GM23338 (cell line): ENCODE data around the gene NUP205. TPM values are rescaled to one million over a fixed set of nuclear protein-coding genes. Genes with fewer than 3 reads are reported as not detected.

Experiments used
- ATAC-seq: fragments of 200-7000 bp; cut with Tn5 transposase; 3 replicates; pipeline ENCODE4 v1.9.1; 2020
- DNase-seq: peaks from one replicate; pipeline ENCODE4 v3.0.0-alpha.2; 2015; ENCODE audit warnings: low spot score
- H2AFZ ChIP-seq: fragments of 200-600 bp; sonication (generic); 2 replicates; pipeline ENCODE4 v1.8.0; 2016; ENCODE audit warnings: antibody characterized with exemption, mild to moderate bottlenecking, moderate library complexity
- H3F3A ChIP-seq: fragments of 200-600 bp; sonication (generic); replicated peaks from 2 replicates; pipeline ENCODE4 v1.8.0; 2017; ENCODE audit warnings: antibody characterized with exemption, mixed run types, low read depth
- H3K27ac ChIP-seq: fragments of 200-600 bp; sonication (generic); 2 replicates; pipeline ENCODE4 v1.6.1; 2016; ENCODE audit warnings: low read depth
- H3K27me3 ChIP-seq: fragments of 200-600 bp; sonication (generic); 2 replicates; pipeline ENCODE4 v1.8.0; 2016; ENCODE audit warnings: mild to moderate bottlenecking, mixed run types, moderate library complexity; ENCODE audit not compliant: insufficient read depth
- H3K36me3 ChIP-seq: fragments of 200-600 bp; sonication (generic); 2 replicates; pipeline ENCODE4 v1.8.0; 2016; ENCODE audit warnings: mild to moderate bottlenecking; ENCODE audit not compliant: insufficient read depth
- H3K4me1 ChIP-seq: fragments of 200-600 bp; sonication (generic); 2 replicates; pipeline ENCODE4 v1.8.0; 2016; ENCODE audit warnings: mild to moderate bottlenecking, moderate library complexity; ENCODE audit not compliant: insufficient read depth
- H3K4me2 ChIP-seq: fragments of 200-600 bp; sonication (generic); 2 replicates; pipeline ENCODE4 v1.7.1; 2017; ENCODE audit warnings: mixed run types
- H3K4me3 ChIP-seq: fragments of 200-600 bp; sonication (generic); 2 replicates; pipeline ENCODE4 v1.6.1; 2016; ENCODE audit warnings: mixed run types
- H3K79me2 ChIP-seq: fragments of 200-600 bp; sonication (generic); replicated peaks from 2 replicates; pipeline ENCODE4 v1.8.0; 2017; ENCODE audit warnings: mild to moderate bottlenecking; ENCODE audit not compliant: insufficient read depth
- H3K9me2 ChIP-seq: fragments of 200-600 bp; sonication (generic); 2 replicates; pipeline ENCODE4 v1.8.0; 2017; ENCODE audit not compliant: insufficient read depth
- H4K20me1 ChIP-seq: fragments of 200-600 bp; sonication (generic); replicated peaks from 2 replicates; pipeline ENCODE4 v1.8.0; 2017; ENCODE audit warnings: mild to moderate bottlenecking; ENCODE audit not compliant: insufficient read depth
- H3K27ac Mint-ChIP-seq: 2 replicates; pipeline ENCODE4 v1.8.0; 2020; ENCODE audit warnings: inconsistent platforms, mild to moderate bottlenecking, moderate library complexity, mixed read lengths
- H3K27me3 Mint-ChIP-seq: 3 replicates; pipeline ENCODE4 v1.8.0; 2022; ENCODE audit warnings: low read depth, mild to moderate bottlenecking, moderate library complexity, mixed read lengths, inconsistent platforms; ENCODE audit not compliant: insufficient read depth, poor library complexity
- H3K36me3 Mint-ChIP-seq: 3 replicates; pipeline ENCODE4 v1.8.0; 2021; ENCODE audit warnings: low read depth, mild to moderate bottlenecking, inconsistent platforms, moderate library complexity, mixed read lengths
- H3K4me1 Mint-ChIP-seq: 3 replicates; pipeline ENCODE4 v1.8.0; 2020; ENCODE audit warnings: mild to moderate bottlenecking, inconsistent platforms, mixed read lengths
- H3K4me3 Mint-ChIP-seq: 3 replicates; pipeline ENCODE4 v1.8.0; 2021; ENCODE audit warnings: moderate library complexity, mild to moderate bottlenecking, inconsistent platforms, mixed read lengths
- H3K9me3 Mint-ChIP-seq: 3 replicates; pipeline ENCODE4 v1.8.0; 2020; ENCODE audit warnings: moderate library complexity, mild to moderate bottlenecking, inconsistent platforms, mixed read lengths
- CREB1 ChIP-seq: fragments of 250-450 bp; sonication (Bioruptor Pico); IDR thresholded peaks from 2 replicates; pipeline ENCODE4 v1.5.0; 2020; ENCODE audit warnings: low read depth, mild to moderate bottlenecking, moderate library complexity
- ETS1 ChIP-seq: IDR thresholded peaks from 2 replicates; pipeline ENCODE4 v1.6.1; 2016; ENCODE audit warnings: antibody characterized with exemption
- EZH2 ChIP-seq: fragments of 200-600 bp; sonication (generic); IDR thresholded peaks from one replicate; pipeline ENCODE4 v1.8.0; 2017; ENCODE audit warnings: antibody characterized with exemption, mild to moderate bottlenecking, low read depth; ENCODE audit not compliant: unreplicated experiment
- EZH2phosphoT487 ChIP-seq: fragments of 200-600 bp; sonication (generic); IDR thresholded peaks from one replicate; pipeline ENCODE4 v1.8.1; 2018; ENCODE audit warnings: antibody characterized with exemption; ENCODE audit not compliant: unreplicated experiment
- NANOG ChIP-seq: IDR thresholded peaks from 2 replicates; pipeline ENCODE4 v1.6.1; 2016; ENCODE audit warnings: antibody characterized with exemption, borderline replicate concordance
- POLR2AphosphoS5 ChIP-seq: IDR thresholded peaks from 2 replicates; pipeline ENCODE4 v1.6.1; 2016; ENCODE audit warnings: antibody characterized with exemption, low read depth
- REST ChIP-seq: IDR thresholded peaks from one replicate; pipeline ENCODE4 v1.6.1; 2018; ENCODE audit warnings: antibody characterized with exemption; ENCODE audit not compliant: unreplicated experiment
- STAT1 ChIP-seq: IDR thresholded peaks from one replicate; pipeline ENCODE4 v1.6.1; 2016; ENCODE audit warnings: antibody characterized with exemption; ENCODE audit not compliant: unreplicated experiment
- ZNF114 ChIP-seq: fragments of 250-450 bp; sonication (Bioruptor Pico); IDR thresholded peaks from 2 replicates; pipeline ENCODE4 v1.5.0; 2020; ENCODE audit warnings: mild to moderate bottlenecking, moderate library complexity
- ZNF331 ChIP-seq: fragments of 250-450 bp; sonication (Bioruptor Pico); IDR thresholded peaks from 2 replicates; pipeline ENCODE4 v1.5.0; 2020; ENCODE audit warnings: low read depth, mild to moderate bottlenecking, moderate library complexity
- ZNF462 ChIP-seq: fragments of 250-450 bp; sonication (Bioruptor Pico); IDR thresholded peaks from 2 replicates; pipeline ENCODE4 v1.5.0; 2020; ENCODE audit warnings: mild to moderate bottlenecking, moderate library complexity
- polyA plus RNA-seq: library from polyadenylated mRNA; unstranded; fragments of >200 nt; fragmentation: Nextera tagmentation; extraction: Ambion mirVana; gene quantifications from 2 replicates; pipeline ENCODE4 v1.2.1, GENCODE V29; 2016
- total RNA-seq: library from RNA; depleted of rRNA; stranded (reverse); fragments of >200 nt; shearing (Covaris generic); gene quantifications from 2 replicates; pipeline ENCODE4 v1.2.3, GENCODE V29; 2014

NUP205 gene
- total and polyA plus RNA-seq, 2 experiments from 2014 or later: 150 to 212 TPM

- H3F3A ChIP-seq: no peaks in the 10 kb centered on the region
- no peak for TF ChIP-seq REST
- no peak for TF ChIP-seq NANOG
- TF ChIP-seq STAT1: no peak
- no peak for TF ChIP-seq EZH2phosphoT487
- no peak for TF ChIP-seq CREB1
- no peak for TF ChIP-seq ZNF462 (CRISPR knock-in tag)
- TF ChIP-seq ZNF114 (CRISPR knock-in tag): no peak
- TF ChIP-seq EZH2: no peak
- no peak for TF ChIP-seq POLR2AphosphoS5
- TF ChIP-seq ZNF331 (CRISPR knock-in tag): no peak
- no peak for TF ChIP-seq ETS1
- no peaks in the 10 kb centered on the region for H3K27me3 ChIP-seq
- Mint-ChIP-seq H3K27ac (no peak overlapping the region), H3K9me3 (no peaks in the 10 kb centered on the region; the same call in 2 of the 3 replicates), H3K27me3 (no peaks in the 10 kb centered on the region), H3K4me1 (peaks cover 6% of the 10 kb centered on the region), H3K4me3 (no peak overlapping the region), H3K36me3 (peaks cover 22% of the 10 kb centered on the region)
- DNase-seq: no peak
- H2AFZ ChIP-seq: no peak overlapping the region
- H3K79me2 ChIP-seq: peaks cover 61% of the 10 kb centered on the region
- no peak for ATAC-seq
- H3K4me3 ChIP-seq: no peak overlapping the region
- H3K9me2 ChIP-seq: no peaks in the 10 kb centered on the region
- no peaks in the 10 kb centered on the region for H3K36me3 ChIP-seq
- H3K4me2 ChIP-seq: no peak overlapping the region
- no peaks in the 10 kb centered on the region for H3K4me1 ChIP-seq
- 0 out of 2 replicates have a peak, but pooled peaks cover 5% of the 10 kb centered on the region for H4K20me1 ChIP-seq
- H3K27ac ChIP-seq: no peak overlapping the region
Measured at GRCh38 chr7:135673360-135673706, 115.6 kb downstream of the NUP205 start.
